DMS53 (cell line): ENCODE measurements around the gene ATOSA.

Source experiments
- DNase-seq: peaks from one replicate; lab custom pipeline; 2025; lab: John Stamatoyannopoulos, UW

The ATOSA gene, protein sequence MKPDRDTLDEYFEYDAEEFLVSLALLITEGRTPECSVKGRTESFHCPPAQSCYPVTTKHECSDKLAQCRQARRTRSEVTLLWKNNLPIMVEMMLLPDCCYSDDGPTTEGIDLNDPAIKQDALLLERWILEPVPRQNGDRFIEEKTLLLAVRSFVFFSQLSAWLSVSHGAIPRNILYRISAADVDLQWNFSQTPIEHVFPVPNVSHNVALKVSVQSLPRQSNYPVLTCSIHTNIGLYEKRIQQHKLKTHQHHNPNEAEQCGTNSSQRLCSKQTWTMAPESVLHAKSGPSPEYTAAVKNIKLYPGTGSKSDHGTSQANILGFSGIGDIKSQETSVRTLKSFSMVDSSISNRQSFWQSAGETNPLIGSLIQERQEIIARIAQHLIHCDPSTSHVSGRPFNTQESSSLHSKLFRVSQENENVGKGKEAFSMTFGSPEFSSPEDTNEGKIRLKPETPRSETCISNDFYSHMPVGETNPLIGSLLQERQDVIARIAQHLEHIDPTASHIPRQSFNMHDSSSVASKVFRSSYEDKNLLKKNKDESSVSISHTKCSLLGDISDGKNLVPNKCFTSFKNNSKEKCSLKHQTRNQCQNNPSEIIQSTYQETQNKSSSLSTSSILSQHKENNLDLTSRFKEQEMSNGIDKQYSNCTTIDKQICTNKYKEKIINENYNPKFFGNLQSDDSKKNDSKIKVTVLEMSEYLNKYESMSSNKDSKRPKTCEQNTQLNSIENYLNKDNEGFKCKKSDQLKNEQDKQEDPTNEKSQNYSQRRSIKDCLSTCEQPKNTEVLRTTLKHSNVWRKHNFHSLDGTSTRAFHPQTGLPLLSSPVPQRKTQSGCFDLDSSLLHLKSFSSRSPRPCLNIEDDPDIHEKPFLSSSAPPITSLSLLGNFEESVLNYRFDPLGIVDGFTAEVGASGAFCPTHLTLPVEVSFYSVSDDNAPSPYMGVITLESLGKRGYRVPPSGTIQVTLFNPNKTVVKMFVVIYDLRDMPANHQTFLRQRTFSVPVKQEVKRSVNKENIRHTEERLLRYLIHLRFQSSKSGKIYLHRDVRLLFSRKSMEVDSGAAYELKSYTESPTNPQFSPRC

DNA sequence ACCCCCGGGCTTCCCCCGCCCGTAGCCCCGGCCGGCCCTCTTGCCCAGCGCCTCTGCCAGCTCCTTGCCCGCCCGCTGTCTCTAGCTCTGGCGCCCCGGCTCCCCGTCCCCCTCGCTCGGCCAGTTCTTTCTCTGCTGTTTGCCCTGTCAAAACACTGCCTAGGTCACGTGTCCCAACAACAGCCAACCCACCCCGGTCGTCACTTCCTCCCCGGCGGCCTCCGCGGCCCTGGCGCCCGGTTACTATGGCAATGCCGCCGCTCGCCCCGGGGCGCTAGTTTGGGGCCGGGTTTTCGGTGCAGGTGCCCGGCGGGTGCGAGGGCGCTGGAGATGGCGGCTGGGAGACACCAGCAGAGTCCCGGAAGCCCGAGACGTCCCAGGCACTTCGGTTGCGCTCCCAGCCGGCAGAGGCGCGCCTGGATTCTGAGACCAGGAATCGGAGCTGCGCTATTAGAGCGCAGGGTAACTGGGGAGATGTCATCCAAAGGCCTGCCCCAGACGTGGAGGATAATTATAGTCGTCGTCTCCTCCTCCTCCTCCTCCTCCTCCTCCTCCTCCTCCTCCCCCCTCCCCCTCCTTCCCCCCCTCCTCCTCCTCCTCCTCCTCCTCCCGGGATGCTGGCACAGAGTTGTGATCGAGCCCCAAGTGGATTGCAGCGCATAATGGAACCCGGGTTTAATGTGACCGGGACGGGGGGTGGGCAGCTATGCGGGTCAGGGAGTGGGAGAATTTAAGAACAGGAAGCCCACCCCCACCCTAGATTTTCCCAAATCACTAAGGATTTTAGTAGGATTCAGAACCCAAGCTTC lies at the start of gene ATOSA:
ATOSA (minus strand) TSS at position 157 of the 809 bp plus-strand sequence. CDS start 1,367 bp downstream, outside the sequence.
- peak; percentile 93 for DNase-seq

DNA sequence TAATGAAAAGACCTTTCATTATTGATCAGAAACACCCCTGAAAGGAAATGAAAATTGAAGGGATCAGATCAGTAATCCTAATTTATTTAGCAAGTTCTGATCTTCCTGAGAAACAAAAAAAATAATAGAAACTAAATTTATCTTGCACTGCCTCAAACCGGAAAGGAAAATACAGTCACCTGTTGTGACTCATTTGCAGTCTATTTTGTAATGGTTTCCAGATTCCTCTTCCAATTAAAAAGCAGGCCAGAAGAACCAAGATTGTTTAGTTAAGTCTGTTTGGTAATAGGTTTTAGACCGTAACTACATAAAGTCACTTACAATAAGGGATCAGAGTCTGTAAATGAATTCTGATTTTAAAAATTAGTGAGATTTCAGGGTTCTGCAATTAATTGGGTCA lies 49.7 kb upstream of the ATOSA start:
- DNase-seq: no peak

DNA sequence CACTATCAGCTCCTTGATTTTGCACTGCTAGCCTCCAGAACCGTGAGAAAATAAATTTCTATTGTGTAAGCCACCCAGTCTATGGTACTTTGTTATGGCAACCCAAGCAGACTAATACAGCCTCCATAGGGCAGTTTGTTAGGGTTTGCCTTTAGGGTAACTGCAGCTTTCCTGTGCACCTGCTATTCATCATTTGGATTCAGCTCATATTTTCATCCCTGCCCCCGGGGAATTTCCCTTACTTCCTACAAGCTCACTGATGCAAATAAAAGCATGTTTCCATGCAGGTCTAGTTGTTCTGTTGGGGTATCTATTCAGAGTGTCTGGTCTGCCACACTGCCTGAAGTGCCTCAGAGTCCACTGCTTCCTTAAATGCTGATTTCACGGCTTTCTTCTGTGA lies 48.6 kb upstream of the ATOSA start:
- peak; percentile 2 for DNase-seq

DNA sequence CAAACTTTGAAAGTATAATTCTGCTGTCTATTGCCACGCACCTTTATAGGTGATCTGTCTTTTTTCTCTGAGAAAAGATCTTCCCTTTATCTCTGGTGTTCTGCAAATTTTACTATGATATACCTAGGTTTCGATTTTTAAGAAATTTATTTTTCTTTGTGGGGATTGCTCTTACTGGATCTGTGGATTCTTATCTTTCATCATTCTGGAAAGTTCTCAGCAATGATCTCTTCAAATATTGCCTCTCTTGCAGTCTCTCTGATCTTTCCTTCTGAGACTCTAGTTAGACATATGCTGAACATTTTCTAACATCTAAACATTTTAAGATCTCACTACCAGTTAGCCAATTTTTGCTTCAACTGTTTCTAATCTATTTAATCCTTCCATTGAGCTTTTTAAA lies 47.0 kb upstream of the ATOSA start:
- DNase-seq: no peak

DNA sequence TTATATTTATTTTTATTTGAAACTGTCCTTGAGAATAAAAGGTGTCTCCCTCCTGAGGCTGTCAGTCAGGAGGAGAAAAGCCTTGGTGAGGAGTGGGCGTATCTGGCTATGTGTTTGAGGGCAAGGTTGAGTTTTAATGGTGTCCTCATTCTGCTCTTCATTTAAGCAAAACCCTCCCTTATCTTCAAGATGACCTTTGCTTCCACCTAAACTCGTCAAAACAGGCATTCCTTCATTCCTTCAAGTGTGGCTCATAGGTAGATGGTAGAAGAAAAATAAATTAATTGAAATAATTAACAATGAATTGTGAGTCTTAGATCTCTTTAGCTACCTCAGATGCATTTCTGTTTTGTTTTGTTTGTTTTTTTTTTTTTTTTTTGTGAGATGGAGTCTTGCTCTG lies 39.4 kb upstream of the ATOSA start:
- no peak for DNase-seq

DNA sequence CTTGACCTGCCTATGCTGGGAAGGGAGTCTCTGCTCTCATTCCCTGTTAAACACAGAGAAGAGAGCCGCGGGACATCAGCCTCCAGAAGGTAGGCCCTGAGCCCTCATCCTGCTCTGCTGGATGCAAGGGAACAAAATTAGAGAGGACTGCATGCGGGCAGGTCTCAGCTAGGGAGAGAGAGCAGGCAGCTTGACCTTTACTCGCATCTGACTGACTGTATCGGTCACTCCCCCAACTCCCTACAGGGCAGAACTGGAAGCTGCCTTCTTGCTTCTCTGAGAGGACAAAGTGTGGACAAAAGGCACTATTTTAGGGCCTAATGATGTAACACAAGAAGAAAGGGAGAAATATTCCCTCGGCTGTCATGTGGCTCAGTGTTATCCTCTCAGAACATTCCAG lies 38.7 kb upstream of the ATOSA start:
- DNase-seq: no peak

DNA sequence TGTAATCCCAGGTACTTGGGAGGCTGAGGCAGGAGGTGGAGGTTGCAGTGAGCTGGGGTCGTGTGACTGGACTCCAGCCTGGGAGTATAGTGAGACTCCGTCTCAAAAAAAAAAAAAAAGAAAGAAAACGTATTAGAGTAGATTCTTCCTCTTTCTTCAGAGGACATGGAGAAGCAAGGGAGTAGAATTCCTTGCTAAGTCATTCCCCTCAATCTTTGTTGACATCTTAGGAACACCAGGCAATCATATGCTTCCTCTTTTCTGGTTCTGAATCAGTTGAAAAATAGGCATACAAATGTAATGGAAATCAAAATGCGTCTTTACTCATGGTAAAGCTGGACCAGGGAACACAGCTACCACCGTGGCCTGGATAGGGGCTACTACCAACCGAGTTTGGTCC lies 38.3 kb upstream of the ATOSA start:
- DNase-seq: no peak

DNA sequence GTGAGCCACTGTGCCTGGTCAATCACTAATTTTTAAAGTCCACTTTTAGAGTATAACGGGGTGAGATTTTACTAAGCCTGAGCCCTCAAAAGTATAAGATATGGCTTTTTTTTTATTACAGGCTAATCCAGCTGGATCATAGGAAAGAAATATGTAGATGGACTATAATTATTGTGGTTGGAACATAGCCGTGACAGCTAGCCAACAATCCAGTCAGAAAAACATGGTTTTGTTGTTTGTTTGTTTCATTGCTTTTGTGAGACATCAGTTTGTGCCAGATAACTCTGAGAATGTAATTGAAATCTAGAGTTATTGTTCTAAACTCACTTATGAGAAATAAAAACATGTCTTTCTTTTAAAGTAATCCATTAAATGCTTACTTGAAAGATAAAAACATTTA lies 37.3 kb upstream of the ATOSA start:
- DNase-seq: no peak

DNA sequence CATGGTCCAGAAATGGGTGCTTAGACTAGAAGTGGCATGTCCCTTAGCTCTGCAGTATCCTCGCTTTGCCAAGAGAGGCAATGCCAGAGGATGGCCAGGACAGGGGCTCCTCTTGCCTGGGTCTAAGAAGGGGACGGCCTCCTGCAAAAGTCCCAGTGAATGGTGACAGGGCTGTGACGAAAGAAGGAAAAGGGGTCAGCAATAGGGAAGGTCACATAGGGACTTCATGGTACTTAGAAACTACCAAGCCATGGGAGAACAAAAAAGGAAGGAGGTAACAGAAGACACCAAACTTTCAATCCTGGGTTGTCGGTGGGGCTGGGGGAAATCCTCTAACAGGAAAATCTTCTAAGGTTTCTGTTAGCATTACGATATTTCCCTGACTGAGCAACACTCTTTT lies 36.2 kb upstream of the ATOSA start:
- no peak for DNase-seq

DNA sequence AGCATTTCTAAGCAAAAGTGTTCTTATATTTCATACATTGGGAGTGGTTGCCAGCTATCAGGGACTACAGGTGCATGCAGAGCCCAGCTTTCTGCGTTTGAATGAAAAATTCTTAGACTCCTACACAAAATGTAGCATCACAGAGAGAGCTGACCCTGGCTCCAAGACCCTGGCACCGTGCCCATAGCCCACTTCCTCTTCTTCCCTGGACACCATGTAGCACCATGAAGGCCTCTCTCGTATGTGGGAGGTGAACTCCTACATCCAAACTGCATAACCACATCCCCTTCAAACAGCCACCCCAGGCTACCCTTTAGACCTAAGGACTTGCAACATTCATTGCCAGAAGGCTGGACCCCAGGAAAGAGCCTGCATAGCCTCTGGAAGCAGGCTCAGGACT lies 35.8 kb upstream of the ATOSA start:
- DNase-seq: no peak

DNA sequence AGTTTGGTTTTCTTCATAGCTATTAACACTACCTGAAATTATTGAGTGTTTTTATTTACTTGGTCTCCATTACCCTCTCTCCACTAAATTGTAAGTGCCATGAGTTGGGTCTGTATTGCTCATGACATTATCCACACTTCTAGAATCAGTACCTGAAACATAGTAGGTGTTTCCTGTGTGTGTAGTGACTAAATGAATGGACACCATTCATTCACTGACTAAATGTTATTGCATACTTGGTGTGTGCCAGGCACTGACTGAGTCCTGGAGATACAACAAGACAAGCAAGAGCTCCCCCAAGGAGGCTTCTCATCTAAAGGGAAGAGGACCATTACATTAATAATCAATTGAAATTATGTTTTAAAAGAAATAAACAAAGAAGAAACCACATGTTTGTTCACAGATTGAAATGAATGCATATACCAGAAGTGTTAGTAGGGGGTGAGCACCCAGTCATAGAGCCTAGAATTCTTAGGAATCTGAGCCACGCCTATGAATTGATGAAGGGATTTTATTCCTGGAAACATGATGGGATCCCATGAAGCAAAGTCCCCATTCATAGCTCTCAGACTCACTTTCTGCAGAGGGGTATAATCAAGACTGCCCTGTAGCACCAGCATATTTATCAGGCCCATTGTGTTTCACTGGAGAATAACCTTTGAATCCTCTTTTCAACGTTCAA lies 31.7 kb upstream of the ATOSA start:
- DNase-seq: no peak

DNA sequence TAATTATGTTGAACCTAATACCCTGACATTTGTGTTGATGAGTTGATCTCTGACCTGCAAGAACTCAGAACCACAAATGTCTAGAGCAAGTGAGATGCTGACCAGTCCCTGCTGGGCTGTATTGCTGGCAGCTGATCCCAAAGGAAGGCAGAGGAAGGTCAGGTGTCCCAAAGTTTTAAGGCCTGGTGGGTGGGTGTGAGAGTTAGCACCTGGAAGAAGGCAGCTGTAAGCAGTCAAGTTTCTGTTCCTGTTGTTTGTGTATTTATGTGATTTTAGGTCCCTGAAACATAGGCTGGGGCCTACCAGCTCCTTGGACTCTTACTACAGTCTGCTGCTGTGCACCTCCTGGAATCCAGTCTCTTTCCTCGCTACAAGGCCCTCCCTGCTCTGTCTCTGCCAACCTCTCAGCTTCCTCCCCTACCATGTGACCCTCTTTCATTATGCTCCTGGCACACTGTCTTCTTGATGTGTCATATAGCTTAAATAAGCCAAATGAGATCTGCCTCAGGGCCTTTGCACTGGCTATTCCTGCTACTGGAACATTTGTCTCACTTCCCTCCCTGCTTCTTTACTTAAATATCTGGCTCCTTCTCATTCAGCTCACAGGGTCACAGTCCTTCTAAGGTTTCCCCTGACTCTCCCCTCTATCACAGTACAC lies 31.0 kb upstream of the ATOSA start:
- DNase-seq: no peak

DNA sequence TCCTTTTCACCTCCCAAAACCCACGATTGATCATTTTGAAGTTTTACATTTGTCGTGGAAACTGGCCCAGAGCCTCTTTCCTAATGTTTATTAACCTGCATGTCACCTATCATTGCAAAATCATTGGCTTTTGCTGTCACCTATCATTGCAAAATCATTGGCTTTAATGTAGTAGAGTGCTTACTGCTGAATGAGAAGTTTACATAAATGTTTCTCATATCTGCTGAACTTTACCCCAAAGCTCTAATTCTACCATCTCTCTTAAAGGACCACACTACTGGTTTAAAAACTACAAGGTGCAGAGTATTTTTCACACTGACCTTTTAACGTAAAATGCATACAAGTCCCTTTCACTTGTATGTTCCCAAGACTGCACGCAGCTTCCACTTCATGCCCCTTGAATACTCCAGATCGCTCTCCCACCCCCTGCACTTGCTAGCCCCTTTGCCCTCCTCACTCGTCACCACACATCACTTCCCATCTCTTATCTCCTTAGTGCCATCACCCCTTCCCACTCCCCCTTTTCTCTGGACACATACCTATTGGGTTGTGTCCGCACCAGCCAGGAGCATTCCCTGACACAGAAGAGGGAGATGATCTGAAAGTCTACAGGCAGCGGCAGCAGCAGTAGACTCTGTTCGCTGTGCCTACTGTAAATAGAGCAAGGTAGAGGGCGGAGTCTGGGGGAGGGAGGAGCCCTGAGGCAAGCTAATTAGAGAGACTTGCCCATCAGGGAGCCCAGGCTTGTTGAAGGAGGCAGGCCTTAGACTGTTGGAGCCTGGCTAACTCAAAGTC lies 30.2 kb upstream of the ATOSA start:
- DNase-seq: no peak

DNA sequence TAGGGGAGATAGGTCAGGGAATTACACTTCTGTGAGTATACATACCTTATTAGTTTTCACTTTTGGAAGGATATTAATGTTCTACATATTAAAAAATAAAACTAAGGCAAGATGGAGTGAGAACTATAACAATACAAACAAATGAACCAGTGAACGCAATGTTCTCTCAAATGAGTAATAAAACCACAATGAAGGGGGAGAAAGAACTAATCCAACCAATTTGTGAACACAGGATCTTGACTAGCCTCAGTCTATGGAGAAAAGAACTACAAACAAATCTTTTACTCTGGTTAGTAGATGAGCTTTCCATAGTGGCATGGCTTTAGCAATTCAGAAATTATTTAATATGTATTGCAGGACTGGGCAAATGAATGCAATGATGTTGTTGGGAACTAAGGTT lies 26.9 kb upstream of the ATOSA start:
- no peak for DNase-seq

DNA sequence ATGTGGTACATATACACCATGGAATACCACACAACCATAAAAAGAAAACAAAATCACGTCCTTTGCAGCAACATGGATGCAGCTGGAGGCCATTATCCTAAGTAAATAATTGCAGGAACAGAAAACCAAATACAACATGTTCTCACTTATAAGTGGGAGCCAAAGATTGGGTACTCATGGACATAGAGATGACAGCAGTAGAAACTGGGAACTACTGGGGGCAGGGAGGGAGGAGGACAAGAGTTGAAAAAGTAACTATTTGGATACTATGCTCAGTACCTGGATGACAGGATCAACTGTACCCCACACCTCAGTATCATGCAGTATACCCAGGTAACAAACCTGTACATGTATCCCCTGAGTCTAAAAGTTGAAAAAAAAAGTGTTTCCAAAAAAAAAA lies 23.2 kb upstream of the ATOSA start:
- DNase-seq: no peak

DNA sequence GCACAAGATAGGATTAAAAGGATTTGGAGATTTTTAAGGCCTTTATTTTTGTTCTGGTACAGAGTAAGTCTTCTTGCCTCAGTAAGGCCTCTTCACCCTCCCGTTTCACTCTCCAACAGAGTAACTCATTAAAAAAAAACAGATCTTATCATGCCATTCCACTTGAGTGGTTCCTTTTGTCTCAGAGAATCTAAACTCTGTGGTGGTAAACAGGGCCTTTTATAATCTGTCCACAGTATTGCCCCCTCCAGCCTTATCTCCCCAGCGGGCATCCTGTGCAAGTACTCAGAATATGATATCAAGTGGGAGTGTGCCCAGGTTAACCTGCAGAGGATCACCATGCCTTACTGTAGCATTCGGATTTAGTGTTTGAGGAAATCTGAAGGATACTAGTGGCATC lies 20.3 kb upstream of the ATOSA start:
- DNase-seq: no peak

DNA sequence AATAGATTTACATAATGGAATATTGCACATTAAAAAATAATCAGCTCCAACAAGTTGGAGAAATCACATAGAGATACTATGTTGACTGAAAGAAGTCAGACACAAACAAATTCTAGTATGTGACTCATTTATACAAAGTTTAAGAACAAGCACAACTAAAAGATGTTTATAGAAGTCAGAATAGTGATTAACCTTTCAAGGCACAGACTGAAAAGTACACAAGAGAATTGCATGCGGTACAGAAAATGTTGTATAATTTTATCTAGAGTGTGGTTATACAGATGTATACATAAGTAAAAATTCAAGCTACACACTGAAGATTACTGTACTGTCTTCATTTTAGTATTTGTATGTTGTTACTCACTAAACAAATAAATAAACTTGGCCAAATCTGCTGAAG lies 19.3 kb upstream of the ATOSA start:
- DNase-seq: no peak

DNA sequence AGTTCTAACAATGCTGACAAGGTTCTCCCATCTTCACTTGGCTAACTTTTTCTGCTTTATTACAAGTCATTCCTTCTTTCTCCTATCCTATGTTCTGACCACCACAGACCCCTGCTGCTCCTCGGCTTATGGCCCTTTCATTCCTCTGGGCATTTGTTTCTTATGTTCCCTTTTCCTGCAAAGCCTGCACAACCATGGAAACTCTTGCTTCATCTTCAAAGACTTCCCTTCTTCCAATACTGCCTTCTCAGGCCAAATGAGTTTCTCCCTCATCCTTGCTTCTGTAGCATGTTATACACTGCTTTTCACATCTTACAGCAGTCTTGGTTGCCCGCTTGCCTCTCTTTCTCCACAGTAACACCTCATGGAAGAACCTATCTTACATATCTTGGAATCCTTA lies 17.9 kb upstream of the ATOSA start:
- no peak for DNase-seq

DNA sequence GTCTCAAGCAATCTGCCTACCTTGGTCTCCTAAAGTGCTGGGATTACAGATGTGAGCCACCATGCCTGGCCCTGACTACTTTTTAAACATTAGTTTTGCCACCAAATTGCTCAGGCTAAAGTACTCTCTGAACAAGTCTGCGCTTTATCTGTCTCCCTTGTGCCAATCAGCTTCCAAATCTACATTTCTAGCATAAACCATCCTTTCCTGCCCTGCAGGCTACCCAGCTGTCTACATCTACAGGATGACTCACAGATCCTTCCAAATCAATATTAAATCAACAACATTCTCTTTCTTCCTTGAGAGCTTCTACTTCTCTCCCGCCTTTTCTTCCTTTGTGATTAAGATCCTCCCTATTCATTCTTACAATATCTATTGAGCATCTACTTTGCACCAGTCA lies 16.0 kb upstream of the ATOSA start:
- no peak for DNase-seq

DNA sequence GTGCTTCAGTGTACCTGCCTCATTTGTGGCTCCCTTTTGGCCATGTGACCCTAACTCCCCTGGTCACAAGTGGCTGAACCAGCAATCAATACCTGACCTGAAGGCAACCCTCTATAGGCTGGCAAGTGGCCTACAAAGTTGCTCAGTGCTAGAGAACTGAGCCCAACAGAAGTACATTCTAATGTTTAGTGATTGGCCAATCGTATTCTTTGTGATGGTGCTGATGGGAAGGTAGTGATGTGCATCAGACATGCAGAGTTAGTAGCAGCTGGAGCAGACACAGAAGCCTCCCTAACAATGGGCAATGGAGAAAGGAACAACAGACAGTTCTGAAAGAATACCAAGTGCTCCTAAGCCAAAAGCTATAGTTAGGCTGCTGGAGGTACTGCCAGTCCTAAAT lies 10.4 kb upstream of the ATOSA start:
- no peak for DNase-seq
